CD4-positive, alpha-beta T cell treated with Interleukin-21 for 1 hour (primary cell): ENCODE results near the gene SIK2.

Source experiments
- DNase-seq: peaks from one replicate; pipeline ENCODE4 v3.0.0-alpha.2; 2020

SIK2 gene

DNA sequence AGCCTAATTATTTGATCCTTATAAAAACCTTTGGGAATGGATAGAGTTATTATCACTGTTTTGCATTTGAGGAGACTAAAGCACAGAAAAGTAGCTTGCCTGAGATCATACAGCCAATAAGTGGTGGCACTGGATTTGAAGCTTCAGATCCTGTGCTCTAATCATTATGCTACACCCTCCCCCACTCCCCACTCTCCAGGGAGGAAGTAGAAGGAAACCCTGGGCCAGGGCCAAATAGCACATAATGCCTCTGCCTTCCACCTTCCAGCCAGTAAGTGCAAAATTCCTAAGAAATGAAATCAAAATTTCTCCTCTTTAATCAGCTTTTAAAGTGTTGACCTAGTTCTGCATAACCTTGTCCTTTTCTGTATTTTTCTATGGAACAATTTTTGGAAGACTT, 61.6 kb downstream of the SIK2 start:
- DNase-seq: no peak

GRCh38 chr11:111665777-111666176, 63.5 kb downstream of the SIK2 start:
- DNase-seq: no peak

DNA sequence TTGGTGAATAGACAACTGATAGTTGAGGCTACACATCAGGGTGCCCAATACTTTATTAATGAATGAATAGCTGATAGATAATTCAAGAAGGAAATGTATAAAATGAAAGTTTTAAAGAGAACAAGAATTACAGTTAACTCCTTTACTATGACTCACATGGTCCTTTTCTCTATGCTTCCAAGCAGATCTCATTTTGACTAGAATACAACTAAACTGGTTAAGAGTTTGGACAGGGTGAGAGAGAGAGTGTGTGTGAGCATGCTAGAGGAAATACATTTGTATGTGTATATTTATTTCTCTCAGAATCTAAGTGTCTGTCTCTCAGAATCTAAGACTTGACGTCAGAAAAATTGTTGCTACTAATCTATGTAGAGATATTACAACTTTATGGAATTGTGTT, 66.7 kb downstream of the SIK2 start:
- no peak for DNase-seq

DNA sequence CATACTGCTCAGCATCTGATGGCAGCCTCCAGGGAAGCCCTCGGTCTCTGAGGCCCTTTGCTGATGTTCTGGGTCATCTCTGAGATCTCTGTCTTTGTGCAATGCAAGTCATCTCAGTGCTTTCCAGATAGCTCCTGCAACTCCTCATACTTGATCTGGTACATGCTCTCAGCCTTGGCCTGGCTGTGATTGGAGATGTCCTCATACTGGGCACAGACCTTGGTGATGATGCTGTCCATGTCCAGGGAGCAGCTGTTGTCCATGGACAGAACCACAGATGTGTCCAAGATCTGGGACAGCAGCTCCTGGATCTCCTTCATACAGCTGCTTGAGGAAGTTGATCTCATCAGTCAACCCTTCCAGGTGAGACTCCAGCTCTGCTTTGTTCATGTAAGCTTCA, 69.1 kb downstream of the SIK2 start:
- DNase-seq: no peak

GRCh38 chr11:111672949-111673348, 70.7 kb downstream of the SIK2 start:
- no peak for DNase-seq

DNA sequence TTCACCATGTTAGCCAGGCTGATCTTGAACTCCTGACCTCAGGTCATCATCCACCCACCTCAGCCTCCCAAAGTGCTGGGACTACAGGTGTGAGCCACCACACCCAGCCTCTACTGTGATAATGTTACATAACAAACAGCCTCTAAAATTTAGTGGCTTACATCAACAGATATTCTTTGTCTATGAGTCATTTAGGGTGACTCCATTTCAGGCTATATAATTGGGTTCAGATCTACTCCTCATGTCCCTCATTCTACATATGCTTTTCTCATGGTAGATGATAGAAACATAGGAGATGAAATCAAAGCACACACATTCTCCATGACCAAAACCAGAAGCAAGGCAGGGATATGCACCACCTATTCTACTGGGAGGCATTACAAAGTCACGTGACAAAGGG, 72.7 kb downstream of the SIK2 start:
- DNase-seq: no peak

GRCh38 chr11:111675891-111676290, 73.6 kb downstream of the SIK2 start:
- no peak for DNase-seq

GRCh38 chr11:111676878-111677585, 74.8 kb downstream of the SIK2 start:
- DNase-seq: no peak

- DNase-seq: no peak
These were observed 78.4 kb downstream of the SIK2 start for GRCh38 chr11:111680486-111681175.

- DNase-seq: no peak
These were observed 81.6 kb downstream of the SIK2 start for GRCh38 chr11:111683806-111684205.

DNA sequence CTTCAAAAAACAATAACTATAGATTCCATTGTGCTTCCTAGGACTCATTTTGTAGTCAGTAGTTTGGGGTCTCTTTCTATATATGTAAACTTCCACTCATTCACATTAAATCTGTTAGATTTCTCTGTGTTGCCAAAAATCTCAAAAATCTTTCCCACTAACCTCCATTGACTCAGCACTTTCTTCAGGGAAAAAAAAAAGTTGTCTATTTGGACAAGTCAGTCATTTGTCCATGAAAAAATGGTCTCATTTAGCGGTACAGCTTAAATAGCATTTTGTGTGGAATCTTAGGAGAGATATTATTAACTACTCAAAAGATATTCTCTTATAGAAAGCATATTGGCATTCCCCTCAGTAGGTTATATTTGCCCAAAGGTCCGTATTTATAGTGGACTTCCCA, 82.0 kb downstream of the SIK2 start:
- no peak for DNase-seq

- DNase-seq: no peak
These were observed 85.8 kb downstream of the SIK2 start for GRCh38 chr11:111688013-111688412.

DNA sequence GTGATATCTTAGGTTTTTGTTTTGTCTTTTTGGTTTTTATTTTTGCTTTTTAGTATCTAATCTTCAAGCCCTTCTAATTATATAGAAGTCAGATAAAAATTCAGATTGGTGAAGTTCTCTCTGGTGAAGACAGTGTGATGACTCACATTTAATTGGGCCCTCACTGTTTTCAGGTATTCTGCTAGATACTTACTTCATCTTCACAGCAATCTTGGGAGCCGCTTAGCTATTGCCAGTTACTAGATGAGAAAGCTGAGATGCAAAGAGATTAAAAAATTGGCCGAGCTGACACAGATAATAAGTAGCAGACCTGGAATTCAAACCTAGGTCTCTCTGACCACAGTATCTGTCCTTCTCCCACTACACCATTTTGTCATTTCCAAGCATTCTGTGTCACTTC, 88.9 kb downstream of the SIK2 start:
- no peak for DNase-seq

DNA sequence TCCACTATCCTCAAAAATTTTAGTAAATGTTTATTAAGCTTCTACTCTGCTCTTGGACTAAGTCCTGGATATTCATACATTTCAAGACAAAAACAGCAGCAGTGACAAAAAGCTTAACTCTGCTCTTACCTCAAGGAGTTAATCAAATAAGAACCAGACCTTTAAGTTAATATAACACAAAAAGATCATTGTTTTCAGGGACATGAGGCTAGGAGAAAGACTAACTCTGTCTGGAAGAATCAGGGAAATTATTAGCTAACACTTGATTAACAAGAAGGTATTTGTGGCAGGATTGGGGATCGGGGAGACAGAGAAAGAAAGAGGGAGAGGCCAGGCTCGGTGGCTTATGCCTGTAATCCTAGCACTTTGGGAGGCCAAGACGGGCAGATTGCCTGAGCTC, 89.5 kb downstream of the SIK2 start:
- DNase-seq: no peak

GRCh38 chr11:111693224-111693937, 91.1 kb downstream of the SIK2 start:
- no peak for DNase-seq

DNA sequence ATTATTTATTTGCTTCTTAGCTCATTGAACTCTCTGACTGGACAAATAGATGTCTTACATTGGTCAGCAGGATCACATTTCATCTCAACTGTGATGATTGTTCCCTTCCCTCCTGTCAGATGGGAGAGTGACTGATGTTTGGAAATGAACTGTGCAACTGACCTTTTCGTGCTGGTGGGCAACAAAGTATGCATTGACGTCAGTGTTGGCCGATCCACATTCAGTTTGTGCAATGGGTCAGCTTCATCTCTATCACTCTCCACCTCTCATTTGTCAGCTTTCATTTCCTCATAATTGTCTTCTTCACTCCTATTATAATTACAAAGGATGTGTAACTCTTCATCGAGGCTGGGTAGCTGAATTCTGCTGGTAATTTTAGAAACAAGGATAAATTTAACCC, 92.6 kb downstream of the SIK2 start:
- no peak for DNase-seq

- DNase-seq: no peak
These were observed 94.3 kb downstream of the SIK2 start for GRCh38 chr11:111696556-111696955.

- no peak for DNase-seq
These were observed 95.7 kb downstream of the SIK2 start for GRCh38 chr11:111697933-111698371.

GRCh38 chr11:111698852-111699559, 96.8 kb downstream of the SIK2 start:
- no peak for DNase-seq

GRCh38 chr11:111699579-111700156, 97.4 kb downstream of the SIK2 start:
- no peak for DNase-seq

DNA sequence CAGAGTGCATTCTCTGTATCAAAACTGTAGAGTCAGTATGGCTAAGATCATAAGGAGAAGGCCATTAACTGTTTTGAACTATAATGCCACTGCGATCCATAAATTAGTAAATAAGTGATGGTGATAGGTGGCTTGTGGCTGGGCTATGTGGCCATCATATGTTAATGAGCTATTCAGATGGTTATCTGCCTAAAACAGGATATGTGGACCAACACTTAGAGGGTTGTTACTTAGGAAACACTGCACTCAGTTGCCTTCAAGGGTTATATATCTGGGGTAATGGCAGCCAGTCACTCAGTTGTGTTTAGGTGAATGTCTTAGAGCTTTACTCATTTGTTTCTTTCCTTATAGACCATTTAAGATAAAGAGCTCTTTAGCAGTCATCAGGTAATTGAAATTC, 97.9 kb downstream of the SIK2 start:
- DNase-seq: no peak

DNA sequence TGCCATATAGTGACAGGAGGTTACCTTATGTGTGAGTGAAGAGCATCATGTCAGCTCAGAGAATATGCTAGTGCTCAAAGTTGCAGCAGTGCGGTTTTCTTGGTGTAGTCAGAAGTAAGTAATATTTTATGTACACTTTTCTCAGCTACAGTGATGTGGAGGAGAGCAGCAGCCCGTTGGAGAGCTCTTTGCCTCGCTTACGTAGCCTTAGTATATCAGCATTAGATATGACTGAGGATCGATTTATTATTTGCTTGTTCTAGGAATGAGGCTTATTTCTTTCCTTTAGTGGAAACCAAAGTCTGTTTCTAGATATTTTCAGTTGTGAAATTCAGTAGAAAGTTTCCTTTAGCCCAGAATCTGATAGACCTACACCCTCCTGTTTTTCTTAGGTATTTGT, 100.4 kb downstream of the SIK2 start:
- DNase-seq: no peak

GRCh38 chr11:111703576-111703975, 101.3 kb downstream of the SIK2 start:
- no peak for DNase-seq
